GM19193 (cell line): ENCODE data around the gene JAZF1.

ENCODE experiments used
- POLR2A ChIP-seq: IDR thresholded peaks from 4 replicates; pipeline ENCODE4 v1.6.1; 2011; ENCODE audit not compliant: insufficient read depth, insufficient read length; ENCODE audit errors: extremely low read depth

JAZF1 gene

DNA sequence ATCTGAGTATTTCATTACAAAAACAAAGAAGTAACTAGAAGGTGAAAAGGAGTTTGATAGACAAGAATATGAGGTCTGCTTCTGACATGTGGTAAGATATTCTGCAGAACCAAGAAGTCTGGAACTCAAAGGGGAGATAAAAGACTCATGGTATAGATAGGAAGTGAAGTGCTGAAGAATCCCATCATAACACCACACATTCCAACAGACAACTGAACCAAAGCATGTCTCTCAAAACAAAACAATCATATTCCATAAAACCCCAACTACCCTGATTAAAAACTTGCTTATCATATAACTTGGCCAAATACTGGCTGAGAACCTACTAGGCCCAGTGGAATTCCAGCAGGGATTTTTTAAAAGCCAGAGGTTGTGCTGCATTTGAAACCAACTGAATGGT is 178.7 kb downstream of the JAZF1 start:
- no peak for TF ChIP-seq POLR2A

DNA sequence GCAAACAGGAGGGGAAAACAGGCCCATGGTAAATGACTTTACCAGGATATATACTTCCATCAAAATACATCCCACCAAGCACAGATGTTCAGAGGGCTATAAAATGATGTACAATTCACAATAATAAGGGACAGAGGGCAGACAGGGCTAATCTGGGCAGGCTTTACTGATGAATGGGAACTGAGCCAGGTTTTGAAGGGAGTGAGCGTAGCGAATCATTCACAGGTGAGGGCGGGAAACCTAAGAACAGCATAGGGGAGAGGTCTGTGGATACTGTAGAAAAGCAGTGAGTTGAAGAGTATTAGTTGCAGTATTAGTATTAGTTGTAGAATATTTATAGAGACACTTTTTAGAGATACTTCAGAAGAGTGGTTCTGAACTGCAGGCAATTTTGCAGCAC is 180.8 kb downstream of the JAZF1 start:
- TF ChIP-seq POLR2A, result no peak

DNA sequence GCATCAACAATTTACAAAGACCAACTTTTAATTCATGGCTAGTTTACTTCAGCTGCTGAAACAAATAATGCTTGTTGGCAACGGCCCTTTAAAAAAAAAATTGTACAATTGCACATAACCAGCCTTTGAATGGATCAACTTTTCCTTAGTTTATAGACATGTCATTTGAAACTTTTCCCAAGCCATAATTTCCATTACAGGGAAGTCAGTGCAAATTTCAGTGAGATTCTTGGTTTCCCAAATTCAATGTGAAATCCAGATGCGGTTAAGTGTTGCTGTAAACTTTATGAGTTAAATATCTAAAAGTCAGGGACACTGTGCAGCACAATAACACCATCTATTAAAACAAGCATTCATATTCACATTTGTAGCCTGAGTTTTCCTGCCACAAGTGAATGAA is 182.2 kb downstream of the JAZF1 start:
- TF ChIP-seq POLR2A, result no peak

DNA sequence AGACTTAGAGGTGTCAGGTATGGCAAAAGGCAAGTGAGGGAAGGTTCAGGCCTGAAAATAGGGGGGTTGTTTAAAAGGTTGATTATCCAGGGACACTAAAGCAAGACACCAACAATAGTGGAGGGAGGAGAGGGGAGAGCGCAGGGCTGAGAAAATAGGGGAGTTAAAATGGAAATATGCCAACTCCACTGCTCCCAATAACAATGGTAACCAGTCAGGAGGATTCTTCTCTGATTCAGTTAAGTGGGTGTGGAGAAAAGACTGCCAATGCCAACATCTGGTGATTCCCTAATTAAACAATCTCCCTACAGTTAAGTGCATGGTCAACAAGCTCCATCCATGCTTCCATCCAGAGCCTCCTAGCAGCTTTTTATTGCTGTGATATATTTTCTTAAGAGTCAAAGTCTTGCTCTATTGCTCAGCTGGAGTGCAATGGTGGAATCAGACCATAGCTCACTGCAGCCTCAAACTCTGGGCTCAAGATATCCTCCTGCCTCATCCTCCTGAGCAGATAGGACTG is 183.3 kb downstream of the JAZF1 start:
- TF ChIP-seq POLR2A, result no peak

DNA sequence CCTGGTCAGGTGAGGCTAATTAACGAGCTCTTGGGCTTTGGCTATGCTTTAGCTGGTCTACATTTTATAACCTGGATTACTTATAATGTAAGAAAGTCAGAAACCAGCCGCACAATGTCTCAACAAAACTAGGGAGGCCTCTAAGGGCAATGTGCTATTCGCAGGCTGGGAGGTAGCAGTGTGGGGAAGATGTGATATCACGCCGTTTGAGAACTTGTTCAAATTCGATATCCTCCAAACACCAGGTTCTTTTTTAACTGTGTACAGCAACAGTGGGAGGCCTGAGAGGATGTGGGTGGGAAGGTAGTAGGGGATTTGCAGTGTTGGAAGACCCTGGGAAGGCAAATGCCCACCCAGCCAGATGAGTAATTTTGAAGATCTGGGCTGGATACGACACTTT is 184.5 kb downstream of the JAZF1 start:
- no peak for TF ChIP-seq POLR2A

DNA sequence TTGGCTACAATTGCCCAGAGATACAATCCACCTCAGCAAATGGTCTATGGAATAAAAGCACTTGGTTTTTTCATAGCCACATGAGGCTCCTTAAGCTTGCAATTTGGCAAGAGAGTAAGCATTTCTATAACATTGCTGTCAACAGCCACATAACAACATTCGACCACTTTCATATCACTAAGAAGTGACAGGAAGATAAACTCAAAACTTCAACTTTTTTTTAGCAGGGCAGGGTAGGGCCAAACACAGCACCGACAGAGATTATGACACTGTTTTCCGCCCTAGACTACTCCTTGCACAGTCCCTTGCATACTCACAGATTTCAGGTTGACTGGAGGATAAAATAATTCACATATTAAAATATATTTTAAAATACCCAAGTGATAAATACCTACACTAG is 185.4 kb downstream of the JAZF1 start:
- TF ChIP-seq POLR2A, result no peak

DNA sequence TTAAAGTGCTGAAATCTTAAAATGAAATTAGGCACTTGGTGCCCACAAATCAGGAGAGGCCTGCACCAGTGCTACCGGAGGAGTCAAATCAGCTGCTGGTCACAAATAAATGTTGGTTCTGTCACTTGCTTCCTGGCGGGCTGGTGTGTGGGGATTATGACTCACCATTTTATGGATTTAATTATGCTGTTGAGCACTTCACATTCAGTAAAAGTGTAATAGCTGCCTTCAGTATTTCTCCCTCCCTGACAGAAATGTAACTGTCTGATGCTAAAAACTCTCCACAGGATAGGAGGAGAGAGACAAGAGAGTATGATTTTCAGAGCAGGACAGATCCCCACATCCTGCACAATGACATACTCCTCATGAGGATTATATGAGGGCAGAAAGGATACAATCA is 186.0 kb downstream of the JAZF1 start:
- TF ChIP-seq POLR2A, result no peak

DNA sequence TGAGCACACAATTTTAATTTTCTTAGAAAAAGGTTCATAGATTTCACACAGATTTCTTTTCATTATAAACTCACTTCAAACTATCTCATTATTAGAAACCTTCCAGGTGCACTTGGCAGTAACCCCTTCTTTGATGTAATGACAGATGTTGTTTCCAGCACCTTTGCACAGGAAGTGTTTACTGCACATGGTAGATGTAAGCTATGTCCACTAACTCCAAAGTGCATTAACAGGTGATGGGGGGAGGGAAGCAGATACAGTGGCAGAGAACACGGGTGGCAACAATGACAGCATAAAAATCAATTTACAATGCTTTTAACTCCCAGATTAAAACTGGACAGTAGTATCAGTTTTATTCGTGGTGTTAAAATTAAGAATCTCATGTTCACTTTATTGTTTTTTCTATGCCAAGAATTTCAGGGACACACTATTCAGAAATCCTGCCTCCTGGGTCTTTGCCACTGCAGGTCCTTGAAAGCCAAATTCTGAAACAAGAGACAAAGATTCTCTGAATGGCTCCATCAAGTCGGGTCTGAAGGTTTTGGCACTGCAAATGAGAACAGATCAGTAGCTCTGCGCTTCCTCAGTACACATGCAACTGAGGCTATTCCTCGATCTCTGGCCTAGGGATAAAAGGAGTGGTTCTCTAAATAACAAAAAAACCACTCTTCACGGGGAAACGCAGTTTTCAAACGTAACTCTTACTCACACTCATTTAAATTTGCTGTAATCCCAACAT is 187.7 kb downstream of the JAZF1 start:
- no peak for TF ChIP-seq POLR2A

DNA sequence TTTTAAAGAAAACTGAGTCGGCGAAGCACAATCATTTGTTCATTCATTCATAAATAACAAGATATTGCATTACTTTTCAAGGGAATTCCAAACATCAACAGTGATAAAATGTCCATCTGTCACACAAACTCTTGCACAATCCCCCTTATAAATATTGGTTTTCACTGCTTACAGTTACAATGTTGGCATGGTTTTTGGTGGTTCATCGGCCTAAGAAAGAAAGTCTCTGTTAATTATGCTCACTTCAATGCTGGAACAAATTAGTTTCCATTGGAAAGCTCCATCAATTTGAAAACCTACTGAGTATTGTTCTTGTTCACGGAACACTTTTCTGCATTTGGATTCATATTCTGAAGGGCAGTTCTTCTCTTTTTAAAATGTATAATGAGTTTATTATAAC is 188.5 kb downstream of the JAZF1 start:
- TF ChIP-seq POLR2A, result no peak

DNA sequence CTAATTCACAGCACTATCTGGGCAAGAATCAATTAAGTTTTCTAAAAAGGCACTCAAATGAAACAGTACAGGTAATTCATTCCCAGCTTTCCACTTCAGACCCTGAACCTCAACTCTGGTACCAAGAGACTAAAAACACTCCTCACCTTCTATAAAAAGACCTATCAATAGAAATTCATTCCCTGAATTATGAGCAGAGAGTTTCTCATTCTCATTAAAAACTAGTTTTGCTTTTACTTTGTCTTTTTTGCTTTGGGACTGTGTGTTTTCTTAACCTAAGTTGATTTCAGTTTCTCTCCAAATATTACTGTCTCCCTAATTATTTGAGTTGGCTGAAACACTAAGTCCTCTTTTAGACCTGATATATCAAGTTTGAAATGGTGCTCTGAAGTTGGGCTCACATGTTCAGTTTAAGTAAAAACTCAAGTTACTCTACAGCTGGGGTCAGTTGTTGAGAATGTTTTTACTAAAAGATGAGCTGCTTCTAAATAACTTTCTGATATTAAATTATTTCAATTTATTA is 189.5 kb downstream of the JAZF1 start:
- no peak for TF ChIP-seq POLR2A

DNA sequence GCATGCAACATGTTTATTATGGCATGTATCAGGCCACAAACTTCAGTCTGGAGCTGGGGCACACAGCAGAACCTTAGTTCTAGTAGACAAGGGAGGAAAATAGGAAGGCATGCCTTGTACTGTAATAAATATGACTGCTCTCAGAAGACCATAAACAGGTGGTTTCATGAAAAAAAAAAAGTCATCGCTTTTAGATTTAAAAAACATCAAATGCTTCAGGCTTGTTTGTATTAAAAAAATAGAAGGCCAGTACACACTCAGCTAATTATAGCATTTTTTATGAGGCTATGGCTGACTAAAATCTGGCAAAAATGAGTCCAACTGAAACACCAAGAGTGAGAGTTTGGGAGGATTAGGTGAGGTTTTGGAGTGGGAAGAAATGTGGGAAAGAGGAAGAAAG is 204.1 kb downstream of the JAZF1 start:
- TF ChIP-seq POLR2A, result no peak

DNA sequence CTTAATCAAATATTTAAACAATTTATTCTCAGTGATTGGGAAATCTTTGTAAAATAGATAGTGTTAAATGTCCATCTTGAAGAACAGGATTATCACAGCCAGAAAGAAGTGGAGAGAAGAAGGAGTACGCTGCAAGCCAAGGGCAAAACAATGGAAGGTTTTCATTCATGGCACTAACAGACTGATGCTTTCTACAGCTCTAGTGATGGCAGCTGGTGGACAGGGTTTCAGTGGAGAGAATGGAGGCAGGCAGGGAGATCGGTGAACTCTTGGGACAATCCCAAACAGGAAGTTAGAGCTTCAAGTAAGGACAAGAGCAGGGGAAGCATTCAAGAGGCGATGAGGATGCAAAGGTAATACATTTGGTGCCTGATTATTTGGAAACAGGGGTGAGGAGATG is 207.0 kb downstream of the JAZF1 start:
- no peak for TF ChIP-seq POLR2A

DNA sequence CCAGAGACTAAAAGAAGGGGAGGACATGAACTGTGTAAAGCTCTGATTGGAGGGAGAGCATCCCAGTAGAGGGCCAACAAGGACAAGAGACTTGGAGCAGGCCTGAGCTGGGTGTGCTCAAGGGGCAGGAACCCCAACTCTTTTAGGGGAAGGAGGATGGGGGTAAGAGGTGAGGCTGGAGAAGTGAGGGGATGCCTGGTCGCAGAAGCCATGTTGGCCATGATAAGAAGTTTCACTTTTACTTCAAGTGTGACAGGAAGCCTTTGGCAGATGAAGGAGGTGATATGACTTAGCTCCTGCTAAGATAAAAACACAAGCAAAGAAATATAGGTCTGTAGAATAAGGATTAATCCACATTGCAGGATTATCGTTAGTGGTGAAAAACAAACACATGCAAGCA is 208.3 kb downstream of the JAZF1 start:
- no peak for TF ChIP-seq POLR2A

DNA sequence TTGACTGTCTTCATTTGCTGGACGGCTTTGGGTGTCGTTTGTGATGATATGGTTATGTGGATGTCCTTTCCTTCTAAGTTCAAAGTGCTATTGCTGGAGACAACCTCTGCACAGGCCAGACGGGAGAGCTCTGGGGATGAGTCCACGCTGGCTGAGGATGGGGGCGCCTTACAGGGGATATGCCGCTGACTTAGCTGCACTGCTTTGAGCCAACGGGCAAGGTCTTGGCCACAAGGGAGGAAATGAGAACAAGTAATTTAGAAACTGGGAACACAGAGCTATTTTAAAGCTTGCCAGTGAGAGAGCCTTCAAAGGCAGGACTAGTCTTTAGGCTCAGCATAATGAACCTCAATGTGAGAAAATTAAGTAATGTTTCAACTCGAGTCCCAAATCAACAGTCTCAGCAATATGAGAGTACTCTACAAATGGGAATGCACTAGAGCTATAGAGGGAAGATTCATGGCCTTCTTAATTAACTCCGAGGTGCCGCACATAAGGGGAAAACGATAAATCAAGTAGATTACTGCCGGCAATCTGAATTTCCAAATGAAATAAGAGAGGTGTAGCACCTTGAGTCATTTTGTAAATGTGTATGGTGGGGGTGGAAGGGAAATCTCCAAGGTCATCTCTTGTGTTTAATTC is 209.3 kb downstream of the JAZF1 start:
- no peak for TF ChIP-seq POLR2A

DNA sequence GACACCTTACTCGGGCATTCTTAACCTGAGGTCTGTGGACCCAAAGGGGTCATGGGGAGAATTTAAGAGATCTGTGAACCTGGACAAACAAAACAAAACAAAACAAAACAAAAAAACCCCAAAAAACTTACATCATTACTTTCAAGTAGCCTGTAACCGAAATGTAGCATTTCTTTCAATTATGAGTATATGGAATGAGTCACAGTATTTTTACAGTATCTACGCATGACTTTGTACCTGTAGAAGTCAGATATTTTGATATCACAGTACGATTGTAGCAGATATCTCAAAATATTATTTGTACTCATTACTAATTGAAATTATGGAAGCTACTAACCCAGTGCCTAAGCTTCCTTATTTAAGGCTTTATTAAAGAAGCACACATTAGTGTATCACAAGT is 210.2 kb downstream of the JAZF1 start:
- TF ChIP-seq POLR2A, result no peak

DNA sequence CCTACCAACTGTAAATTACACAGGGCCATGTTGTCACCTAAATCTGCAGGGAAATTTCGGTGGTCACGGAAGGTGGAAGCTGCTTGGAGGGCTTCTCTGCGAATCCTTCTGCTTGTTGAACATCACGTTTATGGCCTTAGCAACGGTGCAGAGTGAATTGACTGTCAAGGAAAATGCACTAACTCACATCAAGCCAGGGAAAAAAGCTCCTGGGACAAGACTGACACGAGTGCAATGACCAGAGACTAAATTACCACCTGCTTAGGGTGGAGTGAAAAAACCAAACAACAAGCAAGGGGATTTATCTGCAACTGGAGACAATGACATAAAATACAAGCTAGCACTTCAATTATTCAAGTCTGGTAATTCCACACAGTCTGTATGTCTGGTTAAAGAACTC is 211.2 kb downstream of the JAZF1 start:
- TF ChIP-seq POLR2A, result no peak
